ENCODE results near the gene MRNIP. TPM values are rescaled to one million over a fixed set of nuclear protein-coding genes. Genes with fewer than 3 reads are reported as not detected.
"Not testable (repeated sequence)": the region's sequence is repeated elsewhere in the genome, so short reads cannot be mapped to it uniquely, and the experiment has no call there.

The MRNIP gene
- total and polyA plus RNA-seq, 2 donors: 30.5 to 41.1 TPM

DNA sequence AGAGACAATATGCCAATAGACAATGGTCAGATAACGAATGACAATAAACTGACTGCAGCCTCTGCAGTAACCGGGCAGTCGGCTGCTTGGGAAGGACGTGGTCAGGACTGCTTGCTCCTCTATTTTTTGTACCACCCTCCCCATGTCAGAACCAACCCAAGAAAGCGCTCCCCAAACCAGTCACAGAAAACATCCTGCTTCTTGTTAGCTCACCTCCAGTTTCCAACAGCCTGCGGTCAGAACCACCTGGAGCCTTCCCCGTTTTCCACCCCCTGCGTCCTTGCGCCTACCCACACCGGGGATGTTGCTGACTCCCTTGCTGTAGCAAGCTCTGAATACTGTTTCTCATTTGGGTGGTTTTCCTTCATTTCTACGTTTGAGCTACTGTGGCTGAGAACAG, 1.7 kb upstream of the MRNIP start:
- WGBS: 76% methylated on average over 11 of the region's 11 CpGs
- DNase-seq (ENCODE audit: extremely low spot score): no peak

DNA sequence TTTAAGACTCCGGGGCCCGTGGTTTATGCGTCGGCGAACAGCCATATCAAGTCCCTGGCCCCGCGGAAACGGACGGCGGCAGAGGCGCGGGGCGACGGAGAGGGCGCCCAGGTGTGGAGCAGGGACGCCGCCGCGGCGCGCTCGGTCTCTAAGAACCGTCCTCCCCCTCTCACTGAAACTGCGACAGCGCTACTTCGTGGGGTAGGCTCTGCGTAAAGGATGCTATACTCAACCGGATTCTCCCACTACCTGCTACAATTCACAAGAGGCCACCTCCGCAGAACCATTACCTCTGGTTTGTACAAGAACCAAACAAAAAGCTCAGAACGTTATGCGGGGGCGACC, 404 bp downstream of the MRNIP start:
- under 1% methylated on average over 32 of the region's 32 CpGs for WGBS
- no peaks in the 10 kb centered on the region for H3K4me1 ChIP-seq (ENCODE audit: insufficient read depth)
- H3K36me3 ChIP-seq (ENCODE audit: insufficient read depth): no peaks in the 10 kb centered on the region
- peak overlapping the region; percentile 3 for H3K27ac ChIP-seq (ENCODE audit: low read depth)
- H3K4me3 ChIP-seq (ENCODE audit: low read depth, low read length): peak overlapping the region; percentile 62
- no peak for DNase-seq (ENCODE audit: extremely low spot score)

More for the DNA sequence above, 1.7 kb upstream of the MRNIP start:
- no peaks in the 10 kb centered on the region for H3K36me3 ChIP-seq (ENCODE audit: insufficient read depth)
- no peak overlapping the region for H3K4me3 ChIP-seq (ENCODE audit: low read depth, low read length)
- no peak overlapping the region for H3K27ac ChIP-seq (ENCODE audit: low read depth)
- H3K4me1 ChIP-seq (ENCODE audit: insufficient read depth): no peaks in the 10 kb centered on the region

DNA sequence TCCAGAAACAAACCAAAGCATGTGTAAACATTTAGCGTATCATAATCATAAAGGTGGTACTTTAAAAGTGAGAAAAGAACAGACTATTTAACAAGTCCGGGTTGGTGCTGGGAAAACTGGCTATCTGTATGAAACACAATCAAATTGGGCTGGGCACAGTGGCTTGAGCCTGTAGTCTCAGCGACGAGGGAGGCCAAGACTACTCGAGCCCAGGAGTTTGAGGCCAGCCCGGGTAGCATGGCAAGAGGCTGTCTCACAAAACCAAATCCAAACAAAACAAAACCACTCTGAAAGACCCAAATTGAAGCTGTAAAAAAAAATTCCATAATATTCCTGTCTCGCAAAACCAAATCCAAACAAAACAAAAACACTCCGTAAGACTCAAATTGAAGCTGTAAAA, 4.3 kb downstream of the MRNIP start:
- H3K4me3 ChIP-seq (ENCODE audit: low read depth, low read length): no peak overlapping the region
- WGBS: 83% methylated on average over 8 of the region's 8 CpGs
- H3K36me3 ChIP-seq (ENCODE audit: insufficient read depth): peaks cover 3% of the 10 kb centered on the region
- DNase-seq (ENCODE audit: extremely low spot score): no peak
- no peaks in the 10 kb centered on the region for H3K4me1 ChIP-seq (ENCODE audit: insufficient read depth)
- no peak overlapping the region for H3K27ac ChIP-seq (ENCODE audit: low read depth)

DNA sequence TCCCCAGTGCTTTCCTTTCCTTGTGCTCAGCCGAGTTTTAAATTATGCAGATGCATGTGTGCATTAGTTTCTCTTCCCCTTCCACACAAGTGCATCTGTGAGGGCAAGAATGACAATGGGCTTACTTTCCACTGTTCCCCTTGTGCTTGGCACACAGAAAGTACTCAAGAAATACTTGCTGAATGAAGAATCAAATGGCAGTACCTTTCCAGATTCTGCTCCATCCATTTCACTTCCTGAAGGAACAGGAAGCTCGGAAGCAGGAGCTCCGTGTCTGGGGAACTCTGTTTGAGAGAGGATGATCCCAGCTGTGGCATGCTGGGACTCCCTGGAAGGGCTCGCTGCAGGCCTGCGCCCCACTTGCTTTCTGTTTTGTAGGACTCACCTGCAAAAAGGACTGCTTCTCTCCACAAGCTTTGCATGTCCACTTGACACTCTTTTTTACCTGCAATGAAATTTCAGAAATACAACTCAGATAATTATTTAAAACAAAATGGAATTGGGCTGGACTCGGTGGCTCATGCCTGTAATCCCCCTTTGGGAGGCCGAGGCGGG, 5.5 kb downstream of the MRNIP start:
- no peak overlapping the region for H3K27ac ChIP-seq (ENCODE audit: low read depth)
- 87% methylated on average over 8 of the region's 8 CpGs for WGBS
- no peak for DNase-seq (ENCODE audit: extremely low spot score)
- peaks cover 3% of the 10 kb centered on the region for H3K36me3 ChIP-seq (ENCODE audit: insufficient read depth)
- H3K4me3 ChIP-seq (ENCODE audit: low read depth, low read length): no peak overlapping the region
- no peaks in the 10 kb centered on the region for H3K4me1 ChIP-seq (ENCODE audit: insufficient read depth)

DNA sequence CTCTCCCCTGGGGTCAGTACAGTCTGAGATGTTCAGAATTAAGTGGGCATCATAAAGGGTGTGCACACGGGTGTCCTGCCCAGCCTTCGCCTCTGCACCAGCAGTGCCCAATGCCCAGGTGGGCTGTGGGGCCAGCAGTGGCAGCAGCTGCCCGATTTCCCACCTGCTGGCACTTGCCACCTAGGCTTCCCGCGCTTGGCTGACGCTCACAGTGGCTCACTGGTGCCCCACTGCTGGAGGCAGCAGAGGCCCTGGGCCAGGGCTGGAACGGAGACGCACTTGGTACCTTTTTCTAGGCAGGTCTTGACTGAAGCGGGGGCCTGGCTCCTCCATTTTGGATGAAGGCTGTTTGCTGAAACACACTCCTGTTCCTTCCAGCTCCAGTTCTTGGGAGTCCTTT, 17.0 kb downstream of the MRNIP start:
- Histone ChIP-seq H3K36me3 (ENCODE audit: insufficient read depth) (peaks cover 4% of the 10 kb centered on the region), H3K4me3 (ENCODE audit: low read depth, low read length) (no peak overlapping the region), H3K27ac (ENCODE audit: low read depth) (no peak overlapping the region), H3K4me1 (ENCODE audit: insufficient read depth) (no peaks in the 10 kb centered on the region)
- WGBS: 95% methylated on average over 9 of the region's 9 CpGs
- no peak for DNase-seq (ENCODE audit: extremely low spot score)

DNA sequence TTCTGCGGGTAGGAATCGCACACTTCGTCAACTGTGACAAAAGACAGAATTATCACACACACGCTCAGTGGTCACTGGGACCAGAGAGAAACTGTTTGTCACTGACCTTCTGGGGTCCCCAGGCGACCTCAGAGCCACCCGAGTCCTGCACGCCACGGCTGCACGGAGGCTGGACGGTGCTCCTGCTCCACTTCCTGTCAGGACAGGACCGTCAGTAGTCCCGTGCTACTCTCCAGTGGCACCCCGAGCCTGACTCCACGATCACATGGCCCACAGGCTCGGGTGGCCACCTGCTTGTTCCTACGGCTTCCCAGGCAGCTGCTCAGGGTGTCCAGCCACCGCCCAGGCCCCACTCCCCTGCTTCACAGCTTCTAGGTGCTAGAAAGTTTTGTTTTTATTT, 17.9 kb downstream of the MRNIP start:
- Histone ChIP-seq H3K4me3 (ENCODE audit: low read depth, low read length) (no peak overlapping the region), H3K4me1 (ENCODE audit: insufficient read depth) (no peaks in the 10 kb centered on the region), H3K27ac (ENCODE audit: low read depth) (no peak overlapping the region), H3K36me3 (ENCODE audit: insufficient read depth) (peaks cover 7% of the 10 kb centered on the region)
- WGBS: 92% methylated on average over 17 of the region's 17 CpGs
- DNase-seq (ENCODE audit: extremely low spot score): no peak

DNA sequence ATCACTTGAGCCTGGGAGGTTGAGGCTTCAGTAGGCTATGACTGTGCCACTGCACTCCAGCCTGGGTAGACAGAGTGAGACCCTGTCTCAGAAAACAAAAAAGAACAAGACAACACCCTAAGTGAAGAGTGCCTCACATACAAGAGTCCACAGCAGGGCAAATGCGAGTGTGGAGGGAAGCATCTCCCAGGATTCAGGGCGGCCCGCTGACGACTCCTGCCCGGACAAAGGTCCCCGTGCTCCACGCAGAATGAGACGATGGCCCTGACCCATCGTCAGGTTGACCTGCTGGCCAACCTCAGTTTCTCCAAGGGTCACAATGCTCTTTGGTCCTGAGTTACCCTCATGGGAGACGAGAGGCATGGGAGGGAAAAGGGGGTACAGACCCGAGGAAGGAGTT, 18.3 kb downstream of the MRNIP start:
- WGBS: 94% methylated on average over 11 of the region's 11 CpGs
- Histone ChIP-seq H3K4me1 (ENCODE audit: insufficient read depth) (no peaks in the 10 kb centered on the region), H3K36me3 (ENCODE audit: insufficient read depth) (peaks cover 7% of the 10 kb centered on the region), H3K27ac (ENCODE audit: low read depth) (no peak overlapping the region), H3K4me3 (ENCODE audit: low read depth, low read length) (no peak overlapping the region)
- DNase-seq (ENCODE audit: extremely low spot score): no peak

DNA sequence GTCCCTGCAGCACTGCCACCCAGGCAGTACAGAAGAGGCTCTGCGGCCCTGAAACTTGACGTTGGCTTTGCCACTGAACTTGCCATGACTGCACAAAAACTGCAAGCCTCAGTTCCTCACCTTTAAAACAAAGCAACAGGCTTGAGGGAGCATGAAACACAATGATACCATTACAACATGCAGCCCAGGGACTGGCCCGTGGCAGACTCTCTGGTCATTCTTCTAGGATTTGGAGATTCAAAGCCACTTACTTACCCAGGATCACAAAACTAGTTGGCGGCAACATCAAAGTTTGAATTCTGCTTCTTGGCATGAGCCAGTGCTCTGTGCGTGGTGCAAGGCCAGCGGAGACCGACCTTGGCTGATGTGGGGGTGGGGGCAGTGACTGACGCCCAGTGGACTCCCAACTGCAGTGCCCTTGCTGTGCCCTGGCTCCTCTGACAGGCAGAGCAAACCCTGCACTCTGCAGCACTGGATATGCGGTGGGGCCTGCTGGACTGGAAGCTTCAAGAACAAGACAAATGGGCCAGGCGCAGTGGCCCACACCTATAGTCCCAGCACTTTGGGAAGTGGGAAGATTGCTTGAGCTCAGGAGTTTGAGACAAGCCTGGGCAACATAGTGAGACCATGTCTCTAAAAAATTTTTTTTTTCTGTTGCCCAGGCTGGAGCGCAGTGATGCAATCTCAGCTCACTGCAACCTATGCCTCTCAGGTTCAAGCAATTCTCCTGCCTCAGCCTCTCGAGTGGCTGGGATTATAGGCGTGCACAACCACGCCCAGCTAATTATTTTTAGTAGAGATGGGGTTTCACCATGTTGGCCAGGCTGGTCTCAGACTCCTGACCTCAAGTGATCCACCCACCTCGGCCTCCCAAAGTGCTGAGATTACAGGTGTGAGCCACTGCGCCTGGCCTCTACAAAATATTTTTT, 19.0 kb downstream of the MRNIP start:
- Histone ChIP-seq H3K4me1 (ENCODE audit: insufficient read depth) (no peaks in the 10 kb centered on the region), H3K36me3 (ENCODE audit: insufficient read depth) (peaks cover 7% of the 10 kb centered on the region), H3K27ac (ENCODE audit: low read depth) (no peak overlapping the region), H3K4me3 (ENCODE audit: low read depth, low read length) (no peak overlapping the region)
- no peak for DNase-seq (ENCODE audit: extremely low spot score)
- 85% methylated on average over 16 of the region's 16 CpGs for WGBS

DNA sequence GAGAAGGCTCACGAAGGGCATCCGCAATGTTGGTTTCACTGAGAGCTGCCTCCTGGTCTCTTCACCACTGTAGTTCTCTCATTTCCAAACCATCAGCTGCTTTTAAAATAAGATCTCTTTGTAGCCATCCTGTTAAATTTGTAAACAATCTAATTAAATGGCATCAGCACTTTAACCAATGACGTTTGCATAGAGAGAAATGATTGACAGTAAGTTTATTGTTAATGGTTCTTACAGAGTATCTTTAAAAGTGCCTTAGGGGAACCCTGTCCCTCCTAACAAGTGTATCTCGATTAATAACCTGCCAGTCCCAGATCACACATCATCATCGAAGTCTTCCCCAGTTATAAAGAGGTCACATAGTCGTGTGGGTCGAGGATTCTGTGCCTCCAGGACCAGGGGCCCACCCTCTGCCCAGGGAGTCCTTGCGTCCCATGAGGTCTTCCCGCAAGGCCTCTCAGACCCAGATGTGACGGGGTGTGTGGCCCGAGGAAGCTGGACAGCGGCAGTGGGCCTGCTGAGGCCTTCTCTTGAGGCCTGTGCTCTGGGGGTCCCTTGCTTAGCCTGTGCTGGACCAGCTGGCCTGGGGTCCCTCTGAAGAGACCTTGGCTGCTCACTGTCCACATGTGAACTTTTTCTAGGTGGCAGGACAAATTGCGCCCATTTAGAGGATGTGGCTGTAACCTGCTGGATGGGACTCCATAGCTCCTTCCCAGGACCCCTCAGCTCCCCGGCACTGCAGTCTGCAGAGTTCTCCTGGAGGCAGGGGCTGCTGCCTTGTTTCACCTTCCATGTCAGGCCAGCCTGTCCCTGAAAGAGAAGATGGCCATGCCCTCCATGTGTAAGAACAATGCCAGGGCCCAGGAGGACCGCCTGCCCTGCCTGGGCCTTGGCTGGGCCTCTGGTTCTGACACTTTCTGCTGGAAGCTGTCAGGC, 21.3 kb downstream of the MRNIP start:
- Histone ChIP-seq H3K4me1 (ENCODE audit: insufficient read depth) (no peaks in the 10 kb centered on the region), H3K36me3 (ENCODE audit: insufficient read depth) (peaks cover 9% of the 10 kb centered on the region), H3K27ac (ENCODE audit: low read depth) (no peak overlapping the region), H3K4me3 (ENCODE audit: low read depth, low read length) (no peak overlapping the region)
- WGBS: 87% methylated on average over 15 of the region's 15 CpGs
- DNase-seq (ENCODE audit: extremely low spot score): no peak

DNA sequence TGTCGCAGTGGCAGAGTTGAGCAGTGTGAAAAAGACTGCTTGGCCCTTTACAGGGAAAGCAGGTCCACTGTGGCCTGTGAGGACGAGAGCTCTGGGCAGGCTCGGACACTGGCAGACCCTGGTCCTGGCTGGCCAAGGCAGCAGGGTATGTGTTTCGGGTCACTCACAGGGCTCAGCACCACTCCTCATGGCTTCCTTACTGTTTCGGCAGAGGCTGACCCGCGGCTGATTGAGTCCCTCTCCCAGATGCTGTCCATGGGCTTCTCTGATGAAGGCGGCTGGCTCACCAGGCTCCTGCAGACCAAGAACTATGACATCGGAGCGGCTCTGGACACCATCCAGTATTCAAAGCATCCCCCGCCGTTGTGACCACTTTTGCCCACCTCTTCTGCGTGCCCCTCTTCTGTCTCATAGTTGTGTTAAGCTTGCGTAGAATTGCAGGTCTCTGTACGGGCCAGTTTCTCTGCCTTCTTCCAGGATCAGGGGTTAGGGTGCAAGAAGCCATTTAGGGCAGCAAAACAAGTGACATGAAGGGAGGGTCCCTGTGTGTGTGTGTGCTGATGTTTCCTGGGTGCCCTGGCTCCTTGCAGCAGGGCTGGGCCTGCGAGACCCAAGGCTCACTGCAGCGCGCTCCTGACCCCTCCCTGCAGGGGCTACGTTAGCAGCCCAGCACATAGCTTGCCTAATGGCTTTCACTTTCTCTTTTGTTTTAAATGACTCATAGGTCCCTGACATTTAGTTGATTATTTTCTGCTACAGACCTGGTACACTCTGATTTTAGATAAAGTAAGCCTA, 22.2 kb downstream of the MRNIP start:
- no peak for DNase-seq (ENCODE audit: extremely low spot score)
- Histone ChIP-seq H3K4me1 (ENCODE audit: insufficient read depth) (no peaks in the 10 kb centered on the region), H3K36me3 (ENCODE audit: insufficient read depth) (peaks cover 14% of the 10 kb centered on the region), H3K4me3 (ENCODE audit: low read depth, low read length) (no peak overlapping the region), H3K27ac (ENCODE audit: low read depth) (peak overlapping the region; percentile 23)
- WGBS: 87% methylated on average over 19 of the region's 19 CpGs

DNA sequence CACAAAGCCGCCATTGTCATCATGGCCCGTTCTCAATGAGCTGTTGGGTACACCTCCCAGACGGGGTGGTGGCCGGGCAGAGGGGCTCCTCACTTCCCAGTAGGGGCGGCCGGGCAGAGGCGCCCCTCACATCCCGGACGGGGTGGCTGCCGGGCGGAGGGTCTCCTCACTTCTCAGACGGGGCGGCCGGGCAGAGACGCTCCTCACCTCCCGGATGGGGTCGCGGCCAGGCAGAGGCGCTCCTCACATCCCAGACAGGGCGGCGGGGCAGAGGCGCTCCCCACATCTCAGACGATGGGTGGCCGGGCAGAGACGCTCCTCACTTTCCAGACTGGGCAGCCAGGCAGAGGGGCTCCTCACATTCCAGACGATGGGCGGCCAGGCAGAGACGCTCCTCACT, 23.7 kb downstream of the MRNIP start:
- H3K4me3 ChIP-seq (ENCODE audit: low read depth, low read length); H3K4me1 ChIP-seq (ENCODE audit: insufficient read depth); H3K27ac ChIP-seq (ENCODE audit: low read depth); DNase-seq (ENCODE audit: extremely low spot score): not testable (repeated sequence)
- H3K36me3 ChIP-seq (ENCODE audit: insufficient read depth): peaks cover 14% of the 10 kb centered on the region
- WGBS: 96% methylated on average over 23 of the region's 28 CpGs

DNA sequence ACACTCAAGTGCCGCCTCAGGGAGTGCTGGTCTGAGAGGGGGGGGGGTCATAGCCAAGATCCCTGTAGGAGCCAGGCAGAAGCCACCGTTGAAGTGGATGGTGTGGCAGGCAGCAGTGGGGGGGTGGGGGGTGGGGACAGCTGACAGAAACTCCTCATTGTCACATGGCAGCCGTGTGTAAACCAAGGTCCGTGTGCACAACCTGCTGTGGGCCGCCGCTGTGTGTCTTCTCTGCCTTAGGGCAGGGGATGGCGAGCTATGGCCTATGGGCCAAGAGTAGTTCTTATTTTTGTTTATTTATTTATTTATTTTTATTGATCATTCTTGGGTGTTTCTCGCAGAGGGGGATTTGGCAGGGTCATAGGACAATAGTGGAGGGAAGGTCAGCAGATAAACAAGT, 24.5 kb downstream of the MRNIP start:
- H3K27ac ChIP-seq (ENCODE audit: low read depth): no peak overlapping the region
- WGBS: 86% methylated on average over 8 of the region's 8 CpGs

DNA sequence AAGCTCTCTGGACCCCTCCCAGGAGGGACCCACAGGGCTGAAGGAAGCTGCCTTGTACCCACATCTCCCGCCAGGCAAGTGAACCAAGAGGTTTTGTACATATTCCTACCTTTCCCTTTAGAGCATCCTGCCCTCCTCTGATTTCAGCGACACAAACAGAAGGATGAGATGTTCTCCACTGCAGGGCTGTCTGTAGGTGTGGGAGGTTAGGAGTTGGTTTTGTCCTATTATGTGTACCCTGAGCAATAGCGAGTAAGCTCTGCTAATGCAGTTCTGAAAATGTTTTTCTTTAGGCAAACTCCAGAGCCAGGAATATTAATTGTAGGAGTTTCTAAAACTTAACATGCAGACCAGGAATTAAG, 24.9 kb downstream of the MRNIP start:
- WGBS: 98% methylated on average over 3 of the region's 3 CpGs
- Histone ChIP-seq H3K27ac (ENCODE audit: low read depth) (no peak overlapping the region), H3K36me3 (ENCODE audit: insufficient read depth) (peaks cover 17% of the 10 kb centered on the region), H3K4me3 (ENCODE audit: low read depth, low read length) (no peak overlapping the region), H3K4me1 (ENCODE audit: insufficient read depth) (no peaks in the 10 kb centered on the region)
- DNase-seq (ENCODE audit: extremely low spot score): no peak

More for the DNA sequence above, 24.5 kb downstream of the MRNIP start:
- Histone ChIP-seq H3K4me3 (ENCODE audit: low read depth, low read length) (no peak overlapping the region), H3K4me1 (ENCODE audit: insufficient read depth) (no peaks in the 10 kb centered on the region), H3K36me3 (ENCODE audit: insufficient read depth) (peaks cover 16% of the 10 kb centered on the region)
- no peak for DNase-seq (ENCODE audit: extremely low spot score)

Measured in urinary bladder (tissue), 4 donors.